GM12878 (cell line): Measurements from ENCODE around the gene SLIT2. TPM values are rescaled to one million over a fixed set of nuclear protein-coding genes. Genes with fewer than 3 reads are reported as not detected.

Source experiments
- CEBPZ ChIP-seq: fragments of 150-350 bp; IDR thresholded peaks from 2 replicates; pipeline ENCODE4 v1.6.1; 2016; ENCODE audit warnings: low read depth, low read length
- IRF5 ChIP-seq: fragments of 450-650 bp; IDR thresholded peaks from 2 replicates; pipeline ENCODE4 v1.6.1; 2017; ENCODE audit warnings: borderline replicate concordance
- NKRF ChIP-seq: fragments of 450-650 bp; conservative IDR thresholded peaks from 2 replicates; pipeline ENCODE4 v1.6.1; 2017; ENCODE audit warnings: mild to moderate bottlenecking, moderate library complexity
- RFX5 ChIP-seq: IDR thresholded peaks from 2 replicates; pipeline ENCODE4 v1.6.1; 2011; ENCODE audit warnings: low read depth, low read length, improper control_type of control experiment
- RUNX3 ChIP-seq: IDR thresholded peaks from 2 replicates; pipeline ENCODE4 v1.6.1; 2012; ENCODE audit warnings: low read length, inconsistent platforms
- TAF1 ChIP-seq: IDR thresholded peaks from 2 replicates; pipeline ENCODE4 v1.6.1; 2011; ENCODE audit warnings: mild to moderate bottlenecking, low read depth, low read length, borderline replicate concordance
- TBL1XR1 ChIP-seq: IDR thresholded peaks from 2 replicates; pipeline ENCODE4 v1.6.1; 2012; ENCODE audit warnings: low read depth, low read length, improper control_type of control experiment
- ZNF592 ChIP-seq: fragments of 450-650 bp; IDR thresholded peaks from 2 replicates; pipeline ENCODE4 v1.6.1; 2017; ENCODE audit warnings: mild to moderate bottlenecking, moderate library complexity
- polyA plus RNA-seq, 11 experiments: library from polyadenylated mRNA; depleted of rRNA in 4 of 11; unstranded in 6 of 11; stranded (reverse) in 5 of 11; fragments of >200 nt; fragmentation: Nextera tagmentation in 4 of 11; fragmentation: Illumina TruSeq in 1 of 11; extraction: Ambion mirVana in 4 of 11; extraction: Trizol in 1 of 11; gene quantifications; 1 replicate in 1 of 11; 2 replicates in 10 of 11; pipeline versions ENCODE4 v1.2.1 to v1.2.3, GENCODE V29; 2011 to 2016; ENCODE audit warnings: inconsistent platforms in 2 of 11, missing spikeins in 2 of 11, low read depth in 1 of 11
- total RNA-seq, 4 experiments: library from RNA; depleted of rRNA in 3 of 4; stranded (reverse); fragments of >200 nt in 3 of 4; fragmentation: Illumina TruSeq in 1 of 4; extraction: Trizol in 1 of 4; gene quantifications; 2 replicates each; pipeline versions ENCODE4 v1.2.1 to v1.2.3, GENCODE V29; 2013 to 2021

The SLIT2 gene
- total and polyA plus RNA-seq, 10 of the 15 experiments (the other 5 are each of a cell fraction or from before 2014, with no cell fraction given) = 0.01 to 0.05 TPM; not detected in 8

- TF ChIP-seq CEBPZ (no peak), TAF1 (no peak), ZNF592 (no peak), RFX5 (no peak), RUNX3 (no peak), NKRF (no peak), IRF5 (no peak), TBL1XR1 (no peak)
Measured at GRCh38 chr4:20297783-20298182, 46.1 kb downstream of the SLIT2 start (continued).
